ENCODE results near the gene LARP6.

- TF ChIP-seq CTCF (IDR thresholded peaks at IDR 0.05) (no peak), EZH2 (IDR thresholded peaks at IDR 0.05; ENCODE audit: borderline replicate concordance, insufficient read depth, low read depth, low read length, poor library complexity, severe bottlenecking) (no peak)
These were observed 24.4 kb downstream of the LARP6 start for GRCh38 chr15:70829371-70830166.
